GM12873 (cell line): ENCODE measurements around the gene NR2F2.

Source experiments
- CTCF ChIP-seq: IDR thresholded peaks from 2 replicates; pipeline ENCODE4 v1.5.1; 2012; ENCODE audit warnings: low read depth, mild to moderate bottlenecking, moderate library complexity, low read length, control low read depth; ENCODE audit not compliant: insufficient read depth; ENCODE audit errors: missing control alignments

Gene NR2F2

GRCh38 chr15:96307856-96308394, 22.6 kb upstream of the NR2F2 start:
- no peak for TF ChIP-seq CTCF

GRCh38 chr15:96309143-96309660, 21.3 kb upstream of the NR2F2 start:
- TF ChIP-seq CTCF = no peak

- no peak for TF ChIP-seq CTCF
These were observed 19.1 kb upstream of the NR2F2 start for GRCh38 chr15:96311256-96311955.

- TF ChIP-seq CTCF = no peak
These were observed 18.6 kb upstream of the NR2F2 start for GRCh38 chr15:96311956-96312294.

- TF ChIP-seq CTCF = no peak
These were observed 17.7 kb upstream of the NR2F2 start for GRCh38 chr15:96312641-96313335.

GRCh38 chr15:96314518-96314917, 16.0 kb upstream of the NR2F2 start:
- TF ChIP-seq CTCF = no peak

GRCh38 chr15:96314963-96315362, 15.5 kb upstream of the NR2F2 start:
- TF ChIP-seq CTCF = no peak
